A673 (cell line): ENCODE results near the gene RCBTB1. TPM values are rescaled to one million over a fixed set of nuclear protein-coding genes. Genes with fewer than 3 reads are reported as not detected.
A peak's percentile ranks its signal among the peaks of the same experiment; 100 is the strongest.

ENCODE experiments used
- BruUV-seq: library from RNA; stranded (reverse); fragments of 400-500 nt; replicated peaks from 2 replicates; lab custom pipeline; 2021; lab: Mats Ljungman, UMichigan
- CTCF ChIA-PET: fragments of 300-600 bp; sonication (Branson Sonifier 250); formaldehyde crosslinking; loops from one replicate; lab custom pipeline; 2022; ENCODE audit warnings: antibody characterized with exemption; lab: Charles Lee
- POLR2A ChIA-PET: fragments of 300-600 bp; sonication (Branson Sonifier 250); formaldehyde crosslinking; loops from one replicate; lab custom pipeline; 2022; ENCODE audit warnings: antibody characterized with exemption; ENCODE audit not compliant: low non-redundant PET; lab: Charles Lee
- DNase-seq: peaks from one replicate; pipeline ENCODE4 v3.0.0-alpha.2; 2015; ENCODE audit warnings: low spot score
- H3K27ac ChIP-seq: fragments of 200-600 bp; sonication (generic); 2 replicates; pipeline ENCODE4 v1.5.1; 2016; ENCODE audit warnings: mixed run types, low read depth, mild to moderate bottlenecking, mixed read lengths, antibody characterized with exemption, low read length; ENCODE audit not compliant: poor library complexity, severe bottlenecking
- H3K27me3 ChIP-seq: fragments of 200-600 bp; sonication (generic); replicated peaks from 2 replicates; pipeline ENCODE4 v1.6.1; 2017; ENCODE audit warnings: mixed run types, low read depth, mild to moderate bottlenecking, mixed read lengths, antibody characterized with exemption, low read length; ENCODE audit not compliant: insufficient read depth, poor library complexity
- H3K36me3 ChIP-seq: fragments of 200-600 bp; sonication (generic); 2 replicates; pipeline ENCODE4 v1.6.1; 2016; ENCODE audit warnings: mixed run types, mild to moderate bottlenecking, mixed read lengths, antibody characterized with exemption, low read length; ENCODE audit not compliant: insufficient read depth, poor library complexity, severe bottlenecking
- H3K4me1 ChIP-seq: fragments of 200-600 bp; sonication (generic); 2 replicates; pipeline ENCODE4 v1.6.1; 2017; ENCODE audit warnings: mixed run types, mild to moderate bottlenecking, mixed read lengths, antibody characterized with exemption, low read length; ENCODE audit not compliant: insufficient read depth, poor library complexity, severe bottlenecking
- H3K4me3 ChIP-seq: fragments of 200-600 bp; sonication (generic); 2 replicates; pipeline ENCODE4 v1.5.1; 2016; ENCODE audit warnings: low read depth, mixed run types, mild to moderate bottlenecking, mixed read lengths, low read length; ENCODE audit not compliant: poor library complexity, severe bottlenecking
- H3K9me3 ChIP-seq: fragments of 200-600 bp; sonication (generic); 2 replicates; pipeline ENCODE4 v1.6.1; 2016; ENCODE audit warnings: mixed run types, low read depth, mild to moderate bottlenecking, mixed read lengths, antibody characterized with exemption, low read length; ENCODE audit not compliant: poor library complexity, severe bottlenecking
- EZH2 ChIP-seq: fragments of 200-600 bp; sonication (generic); IDR thresholded peaks from 2 replicates; pipeline ENCODE4 v1.6.1; 2017; ENCODE audit warnings: borderline replicate concordance, low read depth, mild to moderate bottlenecking, mixed read lengths, antibody characterized with exemption, low read length; ENCODE audit not compliant: poor library complexity, severe bottlenecking
- intact Hi-C: fragments of 100-400 bp; cut with micrococcal nuclease; formaldehyde crosslinking; loops from one replicate; pipeline ENCODE4 v1.10.0; 2022; ENCODE audit not compliant: unreplicated experiment
- total RNA-seq: library from RNA; stranded (reverse); gene quantifications from 2 replicates; pipeline ENCODE4 v1.2.3, GENCODE V29; 2021
- TF ChIP-seq, protein P1 (sequence below): fragments of 300-800, 200-600 bp; sonication (generic); conservative IDR thresholded peaks from 2 replicates; pipeline ENCODE4 v1.5.1; 2017; ENCODE audit warnings: low read depth, mild to moderate bottlenecking, antibody characterized with exemption, low read length, moderate library complexity, mixed read lengths

Gene RCBTB1
- total RNA-seq, 1 experiment from 2014 or later: 12.7 TPM

DNA sequence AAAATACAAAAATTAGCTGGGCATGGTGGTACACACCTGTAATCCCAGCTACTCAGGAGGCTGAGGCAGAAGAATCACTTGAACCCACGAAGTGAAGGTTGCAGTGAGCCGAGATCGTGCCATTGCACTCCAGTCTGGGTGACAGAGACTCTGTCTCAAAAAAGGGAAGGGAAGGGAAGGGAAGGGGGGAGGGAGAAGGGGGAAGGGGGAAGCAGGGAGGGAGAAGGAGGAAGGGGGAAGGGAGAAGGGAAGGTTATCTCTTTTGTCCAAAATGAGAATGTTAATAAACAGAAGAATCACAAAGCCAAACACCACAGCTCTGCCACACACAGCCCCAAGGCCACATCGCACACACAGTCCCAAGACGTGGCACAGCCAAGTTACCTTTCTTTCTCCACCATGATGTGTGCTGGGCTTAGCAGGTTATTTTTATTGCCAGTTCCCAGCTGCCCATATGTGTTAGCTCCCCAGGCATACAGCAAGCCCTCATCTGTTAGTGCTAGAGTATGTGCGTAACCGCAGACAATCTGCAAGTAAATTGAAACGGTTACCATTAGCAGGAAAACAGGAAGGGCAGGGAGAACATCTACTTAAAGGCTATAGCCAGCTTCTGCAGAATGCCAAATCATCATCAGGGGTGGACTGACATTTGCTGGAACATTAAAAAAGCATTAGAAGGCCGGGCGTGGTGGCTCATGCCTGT lies 34.3 kb downstream of the RCBTB1 start:
- ChIA-PET CTCF (no interaction called here), POLR2A (no interaction called here)
- Histone ChIP-seq H3K36me3 (peaks cover 2% of the 10 kb centered on the region), H3K27ac (no peak overlapping the region), H3K4me1 (no peaks in the 10 kb centered on the region), H3K9me3 (no peaks in the 10 kb centered on the region), H3K4me3 (no peak overlapping the region), H3K27me3 (no peaks in the 10 kb centered on the region)
- DNase-seq: no peak
- TF ChIP-seq EZH2: no peak
- TF ChIP-seq, protein P1, sequence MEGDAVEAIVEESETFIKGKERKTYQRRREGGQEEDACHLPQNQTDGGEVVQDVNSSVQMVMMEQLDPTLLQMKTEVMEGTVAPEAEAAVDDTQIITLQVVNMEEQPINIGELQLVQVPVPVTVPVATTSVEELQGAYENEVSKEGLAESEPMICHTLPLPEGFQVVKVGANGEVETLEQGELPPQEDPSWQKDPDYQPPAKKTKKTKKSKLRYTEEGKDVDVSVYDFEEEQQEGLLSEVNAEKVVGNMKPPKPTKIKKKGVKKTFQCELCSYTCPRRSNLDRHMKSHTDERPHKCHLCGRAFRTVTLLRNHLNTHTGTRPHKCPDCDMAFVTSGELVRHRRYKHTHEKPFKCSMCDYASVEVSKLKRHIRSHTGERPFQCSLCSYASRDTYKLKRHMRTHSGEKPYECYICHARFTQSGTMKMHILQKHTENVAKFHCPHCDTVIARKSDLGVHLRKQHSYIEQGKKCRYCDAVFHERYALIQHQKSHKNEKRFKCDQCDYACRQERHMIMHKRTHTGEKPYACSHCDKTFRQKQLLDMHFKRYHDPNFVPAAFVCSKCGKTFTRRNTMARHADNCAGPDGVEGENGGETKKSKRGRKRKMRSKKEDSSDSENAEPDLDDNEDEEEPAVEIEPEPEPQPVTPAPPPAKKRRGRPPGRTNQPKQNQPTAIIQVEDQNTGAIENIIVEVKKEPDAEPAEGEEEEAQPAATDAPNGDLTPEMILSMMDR: no peak
- intact Hi-C loops: no loop called here
- BruUV-seq: no TSS peak

DNA sequence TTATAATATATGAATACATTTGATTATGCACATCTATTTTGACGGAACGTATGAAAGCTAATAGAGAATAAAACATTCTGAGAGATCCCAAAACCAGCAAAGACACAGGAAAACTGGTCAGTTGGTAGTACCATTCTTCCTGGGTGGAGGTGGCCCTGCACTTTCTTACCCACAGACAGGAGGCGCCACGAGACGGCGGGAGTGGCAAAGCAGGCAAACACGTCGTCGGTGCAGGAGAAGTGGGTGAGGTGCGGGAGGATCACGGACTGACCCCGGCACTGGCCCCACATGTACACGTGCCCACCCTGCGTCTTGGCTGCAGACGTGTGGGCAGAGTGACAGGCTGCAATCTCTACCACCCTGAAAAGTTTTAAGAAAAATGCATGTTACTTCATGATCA lies 36.1 kb downstream of the RCBTB1 start:
- intact Hi-C loops: no loop called here
- Histone ChIP-seq H3K27ac (no peak overlapping the region), H3K4me3 (no peak overlapping the region), H3K27me3 (no peaks in the 10 kb centered on the region), H3K9me3 (no peaks in the 10 kb centered on the region), H3K36me3 (peaks cover 2% of the 10 kb centered on the region), H3K4me1 (no peaks in the 10 kb centered on the region)
- no peak for DNase-seq
- TF ChIP-seq EZH2: no peak
- TF ChIP-seq, protein P1: 0 out of 2 replicates have a peak, but pooled peaks have one; percentile 27
- no TSS peak for BruUV-seq
- ChIA-PET POLR2A (no interaction called here), CTCF (no interaction called here)

DNA sequence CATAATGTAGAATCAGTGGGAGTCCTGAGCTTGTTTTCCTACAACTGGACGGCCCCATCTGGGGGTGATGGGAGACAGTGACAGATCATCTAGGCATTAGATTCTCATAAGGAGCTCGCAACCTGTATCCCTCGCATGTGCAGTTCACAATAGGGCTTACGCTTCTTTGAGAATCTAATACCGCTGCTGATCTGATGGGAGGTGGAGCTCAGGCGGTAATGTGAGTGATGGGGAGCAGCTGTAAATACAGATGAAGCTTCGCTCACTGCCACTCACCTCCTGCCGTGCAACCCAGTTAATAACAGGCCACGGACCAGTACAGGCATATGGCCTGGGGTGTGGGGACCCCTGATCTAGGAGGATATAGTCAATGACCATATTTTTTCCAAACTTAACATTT lies 38.8 kb downstream of the RCBTB1 start:
- TF ChIP-seq, protein P1: no peak
- no peak for TF ChIP-seq EZH2
- no peaks in the 10 kb centered on the region for H3K9me3 ChIP-seq
- no peak for DNase-seq
- ChIA-PET POLR2A (no interaction called here), CTCF (no interaction called here)
- H3K27ac ChIP-seq: no peak overlapping the region
- intact Hi-C loops: no loop called here
- no peaks in the 10 kb centered on the region for H3K4me1 ChIP-seq
- peaks cover 2% of the 10 kb centered on the region for H3K36me3 ChIP-seq
- BruUV-seq: no TSS peak
- H3K27me3 ChIP-seq: no peaks in the 10 kb centered on the region
- H3K4me3 ChIP-seq: no peak overlapping the region
